PC-9 (cell line): ENCODE results near the gene BAIAP2. TPM values are rescaled to one million over a fixed set of nuclear protein-coding genes. Genes with fewer than 3 reads are reported as not detected.

Experiments used
- BruUV-seq: library from RNA; stranded (reverse); fragments of 400-500 nt; replicated peaks from 2 replicates; lab custom pipeline; 2021; lab: Mats Ljungman, UMichigan
- CTCF ChIA-PET: fragments of 300-600 bp; sonication (Branson Sonifier 250); formaldehyde crosslinking; loops from one replicate; lab custom pipeline; 2022; ENCODE audit warnings: antibody characterized with exemption; lab: Charles Lee
- POLR2A ChIA-PET: fragments of 300-600 bp; sonication (Branson Sonifier 250); formaldehyde crosslinking; loops from one replicate; lab custom pipeline; 2022; ENCODE audit warnings: antibody characterized with exemption; ENCODE audit not compliant: unreplicated experiment; lab: Charles Lee
- DNase-seq, 2 experiments: peaks; one replicate each; pipeline versions ENCODE4 v3.0.0 to v3.0.0-alpha.2; 2015 to 2022; ENCODE audit warnings: mixed read lengths in 1 of 2
- H2AFZ ChIP-seq: fragments of 200-600 bp; sonication (generic); 2 replicates; pipeline ENCODE4 v1.8.1; 2017; ENCODE audit warnings: antibody characterized with exemption
- H3F3A ChIP-seq: fragments of 200-600 bp; sonication (generic); 2 replicates; pipeline ENCODE4 v1.8.1; 2017; ENCODE audit warnings: antibody characterized with exemption, mild to moderate bottlenecking, low read depth; ENCODE audit not compliant: insufficient read depth
- H3K27ac ChIP-seq: fragments of 200-600 bp; sonication (generic); 2 replicates; pipeline ENCODE4 v1.6.1; 2016; ENCODE audit warnings: mixed run types
- H3K27me3 ChIP-seq: fragments of 200-600 bp; sonication (generic); 2 replicates; pipeline ENCODE4 v1.6.1; 2016; ENCODE audit warnings: low read depth, mixed run types; ENCODE audit not compliant: insufficient read depth
- H3K36me3 ChIP-seq: fragments of 200-600 bp; sonication (generic); 2 replicates; pipeline ENCODE4 v1.6.1; 2016; ENCODE audit warnings: low read depth, mixed run types
- H3K4me1 ChIP-seq: fragments of 200-600 bp; sonication (generic); replicated peaks from 2 replicates; pipeline ENCODE4 v1.6.1; 2016; ENCODE audit warnings: mixed run types; ENCODE audit not compliant: insufficient read depth
- H3K4me2 ChIP-seq: fragments of 200-600 bp; sonication (generic); 2 replicates; pipeline ENCODE4 v1.6.1; 2017; ENCODE audit warnings: mixed run types
- H3K4me3 ChIP-seq: fragments of 200-600 bp; sonication (generic); 2 replicates; pipeline ENCODE4 v1.6.1; 2016; ENCODE audit warnings: mixed run types
- H3K79me2 ChIP-seq: fragments of 200-600 bp; sonication (generic); 2 replicates; pipeline ENCODE4 v1.6.1; 2017; ENCODE audit warnings: low read depth, mixed run types
- H3K9me2 ChIP-seq: fragments of 200-600 bp; sonication (generic); 2 replicates; pipeline ENCODE4 v1.8.1; 2017; ENCODE audit warnings: mild to moderate bottlenecking; ENCODE audit not compliant: insufficient read depth
- H3K9me3 ChIP-seq: fragments of 200-600 bp; sonication (generic); 2 replicates; pipeline ENCODE4 v1.8.1; 2016; ENCODE audit warnings: low read depth; ENCODE audit not compliant: insufficient read depth
- H4K20me1 ChIP-seq: fragments of 200-600 bp; sonication (generic); 2 replicates; pipeline ENCODE4 v1.8.1; 2017; ENCODE audit not compliant: insufficient read depth
- EZH2 ChIP-seq: fragments of 200-600 bp; sonication (generic); IDR thresholded peaks from 2 replicates; pipeline ENCODE4 v1.8.0; 2017; ENCODE audit warnings: antibody characterized with exemption, low read depth
- intact Hi-C: fragments of 100-400 bp; cut with micrococcal nuclease; formaldehyde crosslinking; loops from one replicate; pipeline ENCODE4 v1.10.0; 2022; ENCODE audit not compliant: unreplicated experiment
- total RNA-seq: library from RNA; stranded (reverse); gene quantifications from 2 replicates; pipeline ENCODE4 v1.2.3, GENCODE V29; 2021
- TF ChIP-seq, protein P1 (sequence below): fragments of 200-600 bp; sonication (generic); conservative IDR thresholded peaks from 2 replicates; pipeline ENCODE4 v1.6.1; 2017; ENCODE audit warnings: mixed run types, antibody characterized with exemption, mild to moderate bottlenecking, moderate library complexity

Gene BAIAP2
- total RNA-seq, 1 experiment from 2014 or later, result 125 TPM

DNA sequence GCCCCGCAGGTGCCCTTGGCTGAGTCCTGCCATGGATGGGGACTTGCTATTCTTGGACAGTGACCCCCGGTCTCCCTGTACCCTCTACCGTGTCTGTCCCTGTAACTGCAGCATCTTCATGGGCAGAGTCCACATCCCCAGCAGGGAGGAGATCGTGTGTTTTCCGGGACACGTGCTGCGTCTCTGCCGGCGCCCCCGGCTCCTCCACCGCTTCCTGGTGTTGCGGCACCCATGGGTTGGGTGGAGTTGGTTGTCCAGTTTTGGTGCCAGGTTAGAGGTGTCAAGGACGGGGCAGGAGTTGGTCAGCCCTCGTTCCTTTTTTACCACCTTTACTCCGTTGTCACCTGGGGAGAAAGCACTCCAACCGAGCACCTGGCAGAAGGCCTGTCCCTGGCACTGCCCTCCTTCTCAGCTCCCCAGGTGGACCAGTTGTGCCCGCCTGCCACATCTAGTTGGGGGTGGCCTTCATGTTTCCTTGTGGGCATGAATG, 20.0 kb downstream of the BAIAP2 start:
- Histone ChIP-seq H3K27me3 (no peaks in the 10 kb centered on the region), H3K27ac (no peak overlapping the region), H2AFZ (no peak overlapping the region), H3K79me2 (peaks cover 23% of the 10 kb centered on the region), H3K9me2 (no peaks in the 10 kb centered on the region), H3F3A (peaks cover 17% of the 10 kb centered on the region), H3K4me2 (no peak overlapping the region), H3K36me3 (no peaks in the 10 kb centered on the region), H3K4me3 (no peak overlapping the region), H3K4me1 (peaks cover 34% of the 10 kb centered on the region), H4K20me1 (no peaks in the 10 kb centered on the region), H3K9me3 (no peaks in the 10 kb centered on the region)
- no TSS peak for BruUV-seq
- POLR2A ChIA-PET, result no interaction called here
- intact Hi-C loops, result no loop called here
- no peak for TF ChIP-seq EZH2
- TF ChIP-seq, protein P1, sequence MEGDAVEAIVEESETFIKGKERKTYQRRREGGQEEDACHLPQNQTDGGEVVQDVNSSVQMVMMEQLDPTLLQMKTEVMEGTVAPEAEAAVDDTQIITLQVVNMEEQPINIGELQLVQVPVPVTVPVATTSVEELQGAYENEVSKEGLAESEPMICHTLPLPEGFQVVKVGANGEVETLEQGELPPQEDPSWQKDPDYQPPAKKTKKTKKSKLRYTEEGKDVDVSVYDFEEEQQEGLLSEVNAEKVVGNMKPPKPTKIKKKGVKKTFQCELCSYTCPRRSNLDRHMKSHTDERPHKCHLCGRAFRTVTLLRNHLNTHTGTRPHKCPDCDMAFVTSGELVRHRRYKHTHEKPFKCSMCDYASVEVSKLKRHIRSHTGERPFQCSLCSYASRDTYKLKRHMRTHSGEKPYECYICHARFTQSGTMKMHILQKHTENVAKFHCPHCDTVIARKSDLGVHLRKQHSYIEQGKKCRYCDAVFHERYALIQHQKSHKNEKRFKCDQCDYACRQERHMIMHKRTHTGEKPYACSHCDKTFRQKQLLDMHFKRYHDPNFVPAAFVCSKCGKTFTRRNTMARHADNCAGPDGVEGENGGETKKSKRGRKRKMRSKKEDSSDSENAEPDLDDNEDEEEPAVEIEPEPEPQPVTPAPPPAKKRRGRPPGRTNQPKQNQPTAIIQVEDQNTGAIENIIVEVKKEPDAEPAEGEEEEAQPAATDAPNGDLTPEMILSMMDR, result no peak
- no peak for DNase-seq
- CTCF ChIA-PET, result no interaction called here

DNA sequence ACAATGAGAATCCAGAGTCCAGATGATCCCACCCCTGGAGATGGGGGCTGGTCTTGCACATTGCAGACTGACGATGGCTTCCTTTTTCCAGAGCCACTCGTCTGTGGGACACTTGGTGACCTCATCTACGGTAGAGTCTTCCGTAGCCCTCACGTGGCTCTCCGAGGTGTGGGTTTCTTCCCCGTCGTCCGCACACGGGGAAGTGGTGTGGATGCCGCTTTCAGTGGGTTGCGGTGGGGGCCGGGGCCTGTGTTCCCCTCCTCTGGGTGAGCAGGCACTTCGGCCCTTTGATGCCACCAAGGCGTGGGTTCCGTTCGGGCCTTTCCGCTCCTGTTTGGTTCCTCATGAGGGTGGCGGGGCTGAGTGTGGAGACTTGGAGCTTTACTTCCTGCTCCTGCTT, 21.4 kb downstream of the BAIAP2 start:
- no peak overlapping the region for H3K4me3 ChIP-seq
- H3K27ac ChIP-seq, result no peak overlapping the region
- H3K9me3 ChIP-seq, result no peaks in the 10 kb centered on the region
- ChIA-PET CTCF (no interaction called here), POLR2A (no interaction called here)
- peaks cover 20% of the 10 kb centered on the region for H3K79me2 ChIP-seq
- no peaks in the 10 kb centered on the region for H3K36me3 ChIP-seq
- no peak overlapping the region for H2AFZ ChIP-seq
- H4K20me1 ChIP-seq, result no peaks in the 10 kb centered on the region
- H3K4me2 ChIP-seq, result no peak overlapping the region
- no peak for DNase-seq
- no peaks in the 10 kb centered on the region for H3K9me2 ChIP-seq
- H3K27me3 ChIP-seq, result no peaks in the 10 kb centered on the region
- BruUV-seq, result no TSS peak
- intact Hi-C loops, result no loop called here
- H3F3A ChIP-seq, result peaks cover 9% of the 10 kb centered on the region; the same call in 1 of the 2 replicates
- TF ChIP-seq, protein P1, result no peak
- TF ChIP-seq EZH2, result no peak
- peaks cover 23% of the 10 kb centered on the region for H3K4me1 ChIP-seq

DNA sequence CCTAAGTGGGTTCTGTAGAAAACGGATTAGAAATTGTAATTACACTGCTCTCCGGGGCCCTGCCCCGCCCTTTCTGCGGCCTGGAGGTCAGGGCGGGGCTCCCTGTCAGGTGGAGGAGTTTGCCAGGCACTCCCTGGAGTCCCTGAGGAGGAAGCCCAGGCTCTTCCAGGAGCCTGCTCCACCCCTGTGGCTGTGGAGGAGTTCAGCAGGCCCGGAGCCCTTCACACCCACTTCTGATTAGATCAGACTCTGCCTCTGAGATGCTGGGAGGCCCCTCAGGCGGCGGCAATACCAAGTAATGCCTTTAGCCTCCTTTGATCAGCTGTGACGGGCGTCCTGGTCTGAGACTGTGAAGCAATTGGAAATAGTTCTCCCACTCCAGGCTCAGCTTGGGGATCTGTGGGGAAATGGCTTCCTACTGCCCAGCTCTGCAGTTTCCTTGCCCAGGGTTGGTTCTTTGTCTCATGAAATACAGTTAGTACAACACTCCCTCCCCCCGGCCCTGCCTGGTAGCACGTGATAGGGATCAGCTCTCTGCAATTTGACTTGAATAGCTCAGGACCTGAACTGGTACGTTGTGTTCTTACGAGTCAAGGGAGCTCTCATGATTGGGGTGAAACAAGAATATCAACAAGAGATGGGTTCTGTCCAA, 22.3 kb downstream of the BAIAP2 start:
- Histone ChIP-seq H3K27ac (peak overlapping the region; percentile 66), H3K9me2 (no peaks in the 10 kb centered on the region), H3K79me2 (peaks cover 11% of the 10 kb centered on the region), H3K4me1 (peaks cover 15% of the 10 kb centered on the region), H3K36me3 (no peaks in the 10 kb centered on the region), H3F3A (peaks cover 5% of the 10 kb centered on the region; the same call in 1 of the 2 replicates), H4K20me1 (no peaks in the 10 kb centered on the region), H3K4me2 (peak overlapping the region; percentile 66), H3K27me3 (no peaks in the 10 kb centered on the region), H3K9me3 (no peaks in the 10 kb centered on the region), H2AFZ (no peak overlapping the region), H3K4me3 (no peak overlapping the region)
- POLR2A ChIA-PET, result interaction anchor here (0.8 kb wide), 1 partner anchor 20 kb away, joined by 3 read pairs; no protein-coding TSS in a partner anchor
- no peak for TF ChIP-seq EZH2
- TF ChIP-seq, protein P1, result no peak
- peak; percentile 92 to 93 for DNase-seq
- CTCF ChIA-PET, result no interaction called here
- intact Hi-C loops, result loop anchor here (1.0 kb wide), 2 partner anchors 9 to 20 kb away; no protein-coding TSS in a partner anchor
- BruUV-seq, result TSS peak; percentile 7
